ENCODE data around the gene PSMB7.

Gene PSMB7

GRCh38 chr9:124392254-124392870 lies 22.9 kb downstream of the PSMB7 start:
- H3K4me3 ChIP-seq (ENCODE audit: low read length): no peak overlapping the region
- H3F3A ChIP-seq (ENCODE audit: control insufficient read depth, insufficient read depth): no peaks in the 10 kb centered on the region
- H3K27me3 ChIP-seq (ENCODE audit: control insufficient read depth, low read length): no peaks in the 10 kb centered on the region
- H3K27ac ChIP-seq (ENCODE audit: low read depth, low read length): no peak overlapping the region
- no peak overlapping the region for H3K4me2 ChIP-seq (ENCODE audit: low read length)
- H3K36me3 ChIP-seq (ENCODE audit: control insufficient read depth, low read length): peaks cover 38% of the 10 kb centered on the region
- H3K9me3 ChIP-seq (ENCODE audit: control insufficient read depth, insufficient read depth, low read length): no peaks in the 10 kb centered on the region
- H3K79me2 ChIP-seq (ENCODE audit: control insufficient read depth, low read length): peaks cover 97% of the 10 kb centered on the region
- peaks cover 18% of the 10 kb centered on the region; the same call in 1 of the 2 replicates for H4K20me1 ChIP-seq (ENCODE audit: control insufficient read depth, insufficient read depth, low read depth, low read length)
- no peaks in the 10 kb centered on the region for H3K9me2 ChIP-seq (replicated peaks; ENCODE audit: control insufficient read depth, low read length)
- H3K4me1 ChIP-seq (ENCODE audit: control insufficient read depth, low read length): no peaks in the 10 kb centered on the region
- no peak for TF ChIP-seq EZH2phosphoT487 (IDR thresholded peaks at IDR 0.05; ENCODE audit: borderline replicate concordance, low read length)
- no peak for TF ChIP-seq CTCF (IDR thresholded peaks at IDR 0.05; ENCODE audit: low read depth, low read length, poor library complexity, severe bottlenecking)

DNA sequence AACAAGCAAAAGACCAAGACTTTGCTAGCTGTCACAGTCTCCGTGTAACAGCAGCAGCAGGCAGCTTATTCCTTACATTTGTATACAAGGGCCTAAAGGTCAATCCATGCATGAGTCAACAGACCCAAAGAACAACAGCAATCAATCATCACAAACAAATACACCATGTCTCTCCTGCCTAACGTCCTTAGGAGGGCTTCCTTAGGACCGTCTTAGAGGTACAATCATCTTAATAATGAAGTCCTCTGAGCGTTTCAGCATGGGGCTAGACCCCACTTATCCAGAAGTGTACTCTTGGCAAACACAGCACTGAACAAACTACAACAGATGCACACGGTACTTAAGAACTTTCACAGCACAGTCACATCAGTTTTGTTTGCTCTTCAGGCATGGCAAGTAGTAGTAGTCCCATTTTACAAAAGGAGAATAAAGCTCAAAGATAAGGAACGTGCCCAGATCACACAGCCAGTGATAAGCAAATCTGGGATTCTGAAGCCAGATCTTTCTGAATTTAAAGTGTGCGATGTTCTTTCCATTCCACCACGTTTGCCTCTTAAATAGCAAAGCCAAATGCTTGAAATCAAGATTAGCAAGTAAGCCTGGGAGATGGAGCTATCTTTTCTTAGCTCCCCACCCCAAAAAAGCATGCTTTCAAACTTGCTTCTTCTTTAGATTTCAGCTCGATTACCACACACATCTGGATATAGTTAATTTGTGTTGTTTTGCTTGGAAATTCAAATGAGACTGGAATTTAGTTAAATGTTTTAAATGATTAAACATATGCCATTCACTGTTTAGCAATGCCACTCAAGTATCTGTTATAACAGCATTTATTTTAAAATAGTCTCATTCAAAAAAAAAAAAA lies 24.2 kb downstream of the PSMB7 start:
- Histone ChIP-seq H3K9me3 (ENCODE audit: control insufficient read depth, insufficient read depth, low read length) (no peaks in the 10 kb centered on the region), H3K27ac (ENCODE audit: low read depth, low read length) (no peak overlapping the region), H3K4me1 (ENCODE audit: control insufficient read depth, low read length) (no peaks in the 10 kb centered on the region), H3K79me2 (ENCODE audit: control insufficient read depth, low read length) (peaks cover 98% of the 10 kb centered on the region), H3K4me3 (ENCODE audit: low read length) (no peak overlapping the region), H3K4me2 (ENCODE audit: low read length) (no peak overlapping the region), H3K27me3 (ENCODE audit: control insufficient read depth, low read length) (no peaks in the 10 kb centered on the region), H3F3A (ENCODE audit: control insufficient read depth, insufficient read depth) (no peaks in the 10 kb centered on the region), H3K9me2 (replicated peaks; ENCODE audit: control insufficient read depth, low read length) (no peaks in the 10 kb centered on the region), H4K20me1 (ENCODE audit: control insufficient read depth, insufficient read depth, low read depth, low read length) (peaks cover 18% of the 10 kb centered on the region; the same call in 1 of the 2 replicates), H3K36me3 (ENCODE audit: control insufficient read depth, low read length) (peaks cover 25% of the 10 kb centered on the region)
- no peak for TF ChIP-seq EZH2phosphoT487 (IDR thresholded peaks at IDR 0.05; ENCODE audit: borderline replicate concordance, low read length)
- TF ChIP-seq CTCF (IDR thresholded peaks at IDR 0.05; ENCODE audit: low read depth, low read length, poor library complexity, severe bottlenecking): no peak

- no peaks in the 10 kb centered on the region for H3K9me3 ChIP-seq (ENCODE audit: control insufficient read depth, insufficient read depth, low read length)
- H3K9me2 ChIP-seq (replicated peaks; ENCODE audit: control insufficient read depth, low read length): no peaks in the 10 kb centered on the region
- H3K79me2 ChIP-seq (ENCODE audit: control insufficient read depth, low read length): peaks cover 97% of the 10 kb centered on the region
- H3K27me3 ChIP-seq (ENCODE audit: control insufficient read depth, low read length): no peaks in the 10 kb centered on the region
- TF ChIP-seq CTCF (IDR thresholded peaks at IDR 0.05; ENCODE audit: low read depth, low read length, poor library complexity, severe bottlenecking) (no peak), EZH2phosphoT487 (IDR thresholded peaks at IDR 0.05; ENCODE audit: borderline replicate concordance, low read length) (no peak)
- H3K27ac ChIP-seq (ENCODE audit: low read depth, low read length): no peak overlapping the region
- no peak overlapping the region for H3K4me3 ChIP-seq (ENCODE audit: low read length)
- peaks cover 13% of the 10 kb centered on the region; the same call in 1 of the 2 replicates for H4K20me1 ChIP-seq (ENCODE audit: control insufficient read depth, insufficient read depth, low read depth, low read length)
- no peaks in the 10 kb centered on the region for H3K4me1 ChIP-seq (ENCODE audit: control insufficient read depth, low read length)
- H3K36me3 ChIP-seq (ENCODE audit: control insufficient read depth, low read length): peaks cover 25% of the 10 kb centered on the region
- no peaks in the 10 kb centered on the region for H3F3A ChIP-seq (ENCODE audit: control insufficient read depth, insufficient read depth)
- no peak overlapping the region for H3K4me2 ChIP-seq (ENCODE audit: low read length)
Measured at GRCh38 chr9:124389146-124389939, 25.9 kb downstream of the PSMB7 start.

Measured in DOHH2 (cell line).